HG03108 (cell line): ENCODE results near the gene ARID5B.
"Not testable (repeated sequence)": the region's sequence is repeated elsewhere in the genome, so short reads cannot be mapped to it uniquely, and the experiment has no call there.

ENCODE experiments used
- ATAC-seq: cut with Tn5 transposase; IDR thresholded peaks from one replicate; pipeline ENCODE4 v1.9.1; 2021; ENCODE audit warnings: moderate library complexity; ENCODE audit not compliant: unreplicated experiment

The ARID5B gene

GRCh38 chr10:61961278-61961677, 59.8 kb downstream of the ARID5B start:
- ATAC-seq = peak; percentile 66

- no peak for ATAC-seq
Observed at GRCh38 chr10:61962971-61963370, 61.5 kb downstream of the ARID5B start.

DNA sequence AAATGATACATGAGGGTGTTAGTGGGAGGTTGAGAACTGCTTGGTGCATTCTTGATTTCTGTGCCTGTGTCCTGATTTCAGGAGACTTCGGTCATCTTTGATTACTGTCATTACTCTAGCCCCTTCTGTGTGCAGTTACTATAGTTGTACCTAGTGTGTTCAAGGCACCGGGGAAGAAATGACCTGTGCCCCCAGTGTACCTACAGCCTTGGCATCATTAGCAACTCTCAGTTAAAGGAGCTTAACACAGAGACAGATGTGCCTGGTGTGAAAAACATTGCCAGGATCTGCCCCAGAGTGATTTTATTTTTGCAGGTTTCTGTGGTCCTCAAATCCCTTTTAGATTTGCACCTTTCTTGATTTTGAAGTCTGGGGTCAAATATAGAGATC, 62.2 kb downstream of the ARID5B start:
- ATAC-seq = no peak

DNA sequence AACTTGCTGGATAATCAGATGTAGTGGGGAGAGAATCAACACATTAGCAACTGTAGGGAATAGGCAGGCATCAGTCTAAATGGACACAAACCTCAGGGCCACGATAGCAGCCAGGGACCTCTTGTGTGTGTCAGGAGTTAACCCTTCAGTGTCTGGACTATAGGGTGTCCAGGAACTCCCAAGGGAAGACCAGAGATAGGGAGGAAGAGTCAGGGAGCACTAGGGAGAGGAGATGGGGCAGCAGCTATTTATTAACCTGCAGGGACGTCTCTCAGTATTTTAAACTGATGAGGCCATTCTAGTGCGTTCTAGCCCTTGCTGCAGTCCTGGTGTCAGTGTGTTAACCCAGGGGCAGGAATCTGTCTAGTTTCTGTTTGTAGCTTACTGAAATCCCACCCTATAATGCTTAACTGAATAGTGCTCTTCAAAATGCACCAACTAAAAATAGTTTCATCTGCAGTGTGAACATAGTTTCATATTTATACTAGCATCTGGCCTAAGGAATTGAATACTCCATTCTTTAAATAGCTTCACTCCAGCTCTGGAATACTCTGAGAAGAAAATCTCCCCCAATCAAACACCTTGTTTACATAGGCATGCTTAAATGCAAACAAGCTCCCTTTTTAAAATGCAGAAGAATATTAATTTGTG, 62.7 kb downstream of the ARID5B start:
- ATAC-seq = no peak

DNA sequence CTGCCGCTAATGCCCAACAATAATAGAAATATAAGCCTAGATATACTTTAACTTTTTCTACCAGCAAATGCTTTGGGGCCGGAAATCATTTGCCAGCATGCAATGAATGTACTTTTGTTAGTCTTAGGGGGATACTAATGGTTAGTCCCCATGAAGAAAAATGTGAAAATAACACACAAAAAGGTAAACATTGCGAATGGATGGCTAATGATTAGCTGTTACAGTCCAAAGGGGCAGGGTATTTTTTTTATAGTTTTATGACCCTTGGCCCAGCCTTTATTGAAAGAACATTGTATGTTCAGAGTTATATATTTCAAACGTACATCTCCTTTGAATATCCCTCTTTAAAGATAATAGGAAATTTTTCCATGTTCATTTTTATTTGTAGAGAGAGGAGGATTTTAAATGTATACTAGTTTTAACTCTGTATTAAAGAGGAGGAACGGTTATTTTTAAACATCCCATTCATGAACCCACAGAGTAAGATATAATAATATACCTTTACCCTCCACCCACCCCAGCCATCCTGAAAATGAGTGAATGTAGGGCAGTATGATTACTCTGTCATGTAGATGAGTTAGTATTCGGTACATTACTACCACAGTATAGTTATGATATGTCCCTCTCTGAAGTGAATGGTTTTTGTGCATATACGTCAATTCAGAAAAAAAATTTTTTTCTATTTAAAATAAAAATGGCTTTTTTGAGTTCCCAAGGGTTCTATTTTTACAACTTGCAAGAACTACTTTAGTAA, 63.6 kb downstream of the ARID5B start:
- ATAC-seq = no peak

GRCh38 chr10:61965703-61966395, 64.3 kb downstream of the ARID5B start:
- ATAC-seq = no peak

DNA sequence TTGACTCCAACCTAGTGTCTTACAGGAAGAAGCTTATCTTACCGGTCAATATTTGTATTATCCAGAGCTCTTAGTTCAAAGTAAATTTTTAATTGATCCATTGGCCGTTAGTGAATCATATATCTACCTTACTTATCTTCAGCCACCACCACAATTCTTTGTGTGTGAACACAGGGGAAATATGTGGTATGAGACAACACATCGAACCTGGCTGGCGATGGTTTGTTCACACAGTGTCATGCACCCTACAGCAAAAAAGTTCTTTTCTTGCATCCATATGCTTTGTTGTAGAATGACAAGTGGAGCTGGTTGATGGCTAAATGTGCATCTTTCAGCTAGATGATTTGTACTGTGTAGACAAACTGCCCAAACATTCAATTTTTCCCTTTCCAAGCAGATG, 65.8 kb downstream of the ARID5B start:
- no peak for ATAC-seq

DNA sequence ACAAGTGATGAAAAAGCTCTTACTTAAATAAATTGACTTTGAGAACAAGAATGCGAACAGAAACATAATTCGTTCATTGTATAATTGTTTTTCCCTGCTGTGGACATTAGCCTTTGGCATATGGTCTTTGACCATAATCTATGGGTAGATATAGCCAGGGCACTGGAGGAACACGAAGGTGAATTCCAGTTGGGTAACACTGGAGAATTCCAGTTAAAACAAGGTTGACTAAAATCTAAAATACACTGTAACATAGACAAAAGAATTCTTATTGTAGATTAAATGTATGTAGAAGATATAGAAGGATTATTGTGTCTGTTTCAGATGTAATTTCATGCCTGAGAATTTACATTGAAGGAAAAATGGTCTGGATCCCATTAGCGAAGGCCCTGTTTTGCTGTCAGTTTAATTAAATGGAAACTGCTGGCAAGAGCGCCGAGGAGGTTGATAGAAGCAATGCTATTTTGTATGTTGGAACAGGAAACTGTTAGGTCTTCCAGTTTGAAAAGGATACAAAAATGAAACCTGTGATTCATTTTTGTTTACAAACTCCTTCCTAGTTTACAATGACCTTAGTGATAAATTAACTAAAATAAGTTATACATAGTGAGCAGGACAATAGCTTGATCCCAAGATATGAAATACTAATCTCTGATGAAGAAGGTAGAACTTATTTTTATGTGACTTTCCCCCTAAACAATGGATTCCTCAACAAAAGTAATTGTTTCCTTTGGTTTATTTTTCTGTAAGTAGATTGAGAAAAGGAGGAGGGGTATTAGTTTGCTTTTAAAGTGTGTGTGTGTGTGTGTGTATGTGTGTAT, 68.9 kb downstream of the ARID5B start:
- ATAC-seq = no peak

GRCh38 chr10:61971003-61971325, 69.5 kb downstream of the ARID5B start:
- no peak for ATAC-seq

GRCh38 chr10:61973169-61973568, 71.7 kb downstream of the ARID5B start:
- no peak for ATAC-seq

GRCh38 chr10:61973906-61974305, 72.4 kb downstream of the ARID5B start:
- ATAC-seq = no peak

- ATAC-seq = peak; percentile 2
Observed at GRCh38 chr10:61974601-61975390, 73.3 kb downstream of the ARID5B start.

DNA sequence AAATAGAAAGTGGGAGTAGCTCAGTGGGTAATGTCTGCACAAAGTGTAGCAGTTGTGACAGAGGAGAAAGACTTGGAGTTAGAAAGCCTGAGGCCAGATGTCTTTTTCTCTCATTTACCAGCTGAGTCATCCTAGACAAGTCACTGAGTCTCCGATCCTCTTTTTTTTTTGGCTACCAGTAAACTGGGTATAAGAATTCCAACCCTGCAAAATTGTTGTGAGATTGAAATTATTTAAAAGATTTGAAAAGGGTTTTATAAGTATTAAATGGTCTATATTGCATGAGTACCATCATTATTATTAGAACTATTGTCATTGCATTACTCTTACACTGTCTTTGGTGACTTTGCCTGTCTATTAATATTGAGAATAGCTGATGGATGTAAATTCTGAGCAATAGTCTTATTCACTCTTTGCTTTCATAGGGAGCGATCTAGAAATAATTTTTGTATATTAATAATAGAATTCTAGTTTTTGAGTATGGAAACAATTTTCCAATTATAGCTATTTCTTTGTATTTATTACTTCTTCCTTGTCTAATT, 74.0 kb downstream of the ARID5B start:
- peak; percentile 82 for ATAC-seq

GRCh38 chr10:61976951-61977721, 75.6 kb downstream of the ARID5B start:
- not testable (repeated sequence) for ATAC-seq

DNA sequence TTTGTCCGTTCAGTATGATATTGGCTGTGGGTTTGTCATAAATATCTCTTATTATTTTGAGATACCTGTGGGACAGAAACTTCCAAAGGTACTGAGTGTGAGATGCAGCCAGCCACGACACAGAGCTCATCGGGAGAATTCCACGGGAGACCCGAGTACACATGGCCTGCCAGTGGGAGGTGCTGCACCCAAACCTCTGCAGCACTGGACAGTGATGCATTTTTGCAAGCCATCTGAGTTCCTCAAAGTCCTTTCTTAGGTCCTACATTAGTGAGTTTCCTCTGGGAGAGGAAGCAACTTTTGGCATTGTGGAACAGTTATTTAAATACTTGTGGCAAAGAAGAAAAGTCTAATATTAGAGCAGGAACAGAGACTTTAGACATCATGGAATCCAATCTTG, 77.5 kb downstream of the ARID5B start:
- no peak for ATAC-seq

GRCh38 chr10:61981460-61981859, 80.0 kb downstream of the ARID5B start:
- ATAC-seq = no peak

- no peak for ATAC-seq
Observed at GRCh38 chr10:61983255-61983654, 81.8 kb downstream of the ARID5B start.

DNA sequence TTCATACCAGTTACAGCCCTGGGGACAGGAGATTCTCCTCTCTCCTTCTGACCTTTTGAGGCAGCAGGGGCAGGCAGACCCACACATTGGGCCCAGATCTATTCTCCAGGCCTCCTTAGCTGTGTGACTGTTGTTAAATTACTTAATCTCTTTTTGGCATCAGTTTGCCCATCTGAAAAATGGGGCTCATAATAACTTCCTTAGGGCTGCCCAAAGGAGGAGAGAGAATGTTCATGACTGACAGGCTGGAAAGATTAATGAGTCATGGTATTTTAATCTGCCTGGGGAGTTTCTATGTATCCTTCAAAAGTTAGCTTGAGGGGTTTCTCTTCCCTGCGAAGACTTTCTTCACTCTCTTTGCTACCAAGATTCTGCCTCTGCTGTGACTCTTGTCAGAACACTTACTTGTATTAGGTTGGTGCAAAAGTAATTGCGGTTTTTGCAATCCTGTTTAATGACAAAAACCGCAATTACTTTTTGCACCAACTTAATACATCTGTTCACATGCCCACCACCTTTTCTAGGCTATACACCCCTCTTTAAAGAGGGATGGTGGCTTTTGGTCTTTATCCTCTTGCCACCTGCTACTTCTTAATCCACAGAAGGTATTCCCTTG, 83.4 kb downstream of the ARID5B start:
- no peak for ATAC-seq

DNA sequence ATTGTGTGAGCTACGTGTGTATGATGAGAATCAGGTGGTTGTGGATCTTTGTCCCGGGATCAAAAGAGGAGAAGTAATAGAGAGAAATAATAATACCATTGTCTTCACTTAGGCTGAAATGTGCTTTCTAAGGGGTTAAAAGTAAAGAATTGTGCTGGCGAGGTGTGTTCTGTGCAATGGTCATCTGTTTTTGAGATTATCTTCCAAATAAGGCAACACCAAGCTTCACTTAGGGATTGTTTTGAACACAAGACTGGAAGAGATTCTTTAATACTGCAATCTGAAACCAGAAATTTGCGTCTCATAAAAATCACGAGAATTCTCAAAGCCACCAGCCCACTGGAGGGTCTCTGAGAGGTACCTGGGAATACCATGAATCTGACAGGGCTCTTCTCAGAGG, 84.2 kb downstream of the ARID5B start:
- no peak for ATAC-seq
